OCI-LY7 (cell line): ENCODE measurements around the gene ABCD1. TPM values are rescaled to one million over a fixed set of nuclear protein-coding genes. Genes with fewer than 3 reads are reported as not detected.

Experiments used
- BruUV-seq: library from RNA; stranded (reverse); fragments of 400-500 nt; replicated peaks from 2 replicates; lab custom pipeline; 2021; lab: Mats Ljungman, UMichigan
- CTCF ChIA-PET: fragments of 300-600 bp; sonication (Branson Sonifier 250); formaldehyde crosslinking; loops from one replicate; lab custom pipeline; 2022; ENCODE audit warnings: antibody characterized with exemption; ENCODE audit not compliant: unreplicated experiment; lab: Charles Lee
- POLR2A ChIA-PET: fragments of 300-600 bp; sonication (Branson Sonifier 250); formaldehyde crosslinking; loops from one replicate; lab custom pipeline; 2022; ENCODE audit warnings: antibody characterized with exemption; lab: Charles Lee
- DNase-seq: peaks from one replicate; pipeline ENCODE4 v3.0.0-alpha.2; 2015; ENCODE audit warnings: low spot score
- H2AFZ ChIP-seq: fragments of 200-600 bp; sonication (generic), shearing (Covaris generic); 2 replicates; pipeline ENCODE4 v1.6.1; 2014; ENCODE audit warnings: mild to moderate bottlenecking, antibody characterized with exemption, low read length, moderate library complexity
- H3K27ac ChIP-seq: fragments of 200-600 bp; sonication (generic); 2 replicates; pipeline ENCODE4 v1.5.1; 2014; ENCODE audit warnings: mixed run types, low read depth, mild to moderate bottlenecking, moderate library complexity, low read length, inconsistent platforms; ENCODE audit not compliant: poor library complexity, severe bottlenecking
- H3K36me3 ChIP-seq: fragments of 200-600 bp; sonication (generic); 2 replicates; pipeline ENCODE4 v1.6.1; 2014; ENCODE audit warnings: mild to moderate bottlenecking, antibody characterized with exemption, low read length, moderate library complexity, mixed read lengths; ENCODE audit not compliant: insufficient read depth
- H3K4me1 ChIP-seq: fragments of 200-600 bp; sonication (generic); 2 replicates; pipeline ENCODE4 v1.5.1; 2014; ENCODE audit warnings: mild to moderate bottlenecking, low read length; ENCODE audit not compliant: insufficient read depth, poor library complexity, severe bottlenecking
- H3K4me2 ChIP-seq: fragments of 200-600 bp; sonication (generic); 2 replicates; pipeline ENCODE4 v1.6.1; 2014; ENCODE audit warnings: mild to moderate bottlenecking, low read length
- H3K4me3 ChIP-seq: fragments of 200-600 bp; sonication (generic); 2 replicates; pipeline ENCODE4 v1.5.1; 2014; ENCODE audit warnings: mild to moderate bottlenecking, low read depth, low read length; ENCODE audit not compliant: poor library complexity, severe bottlenecking
- H3K79me2 ChIP-seq: fragments of 200-600 bp; sonication (generic); 2 replicates; pipeline ENCODE4 v1.6.1; 2016; ENCODE audit warnings: low read depth, mild to moderate bottlenecking, low read length, moderate library complexity, mixed read lengths; ENCODE audit not compliant: insufficient read depth
- H3K9me2 ChIP-seq: fragments of 200-600 bp; sonication (generic); 2 replicates; pipeline ENCODE4 v1.6.1; 2016; ENCODE audit warnings: mild to moderate bottlenecking, low read length, mixed read lengths; ENCODE audit not compliant: insufficient read depth
- H3K9me3 ChIP-seq: fragments of 200-600 bp; sonication (generic); 2 replicates; pipeline ENCODE4 v1.6.1; 2014; ENCODE audit warnings: mild to moderate bottlenecking, mixed run types, low read length, mixed read lengths
- H4K20me1 ChIP-seq: fragments of 200-600 bp; sonication (generic); 2 replicates; pipeline ENCODE4 v1.6.1; 2014; ENCODE audit warnings: mild to moderate bottlenecking, antibody characterized with exemption, low read length, moderate library complexity, mixed read lengths; ENCODE audit not compliant: insufficient read depth
- EZH2phosphoT487 ChIP-seq: fragments of 200-600 bp; sonication (generic); IDR thresholded peaks from 2 replicates; pipeline ENCODE4 v1.6.1; 2018; ENCODE audit warnings: low read depth, borderline replicate concordance, mild to moderate bottlenecking, mixed run types, antibody characterized with exemption, low read length, moderate library complexity, mixed read lengths
- intact Hi-C: fragments of 100-400 bp; cut with micrococcal nuclease; formaldehyde crosslinking; loops from one replicate; pipeline ENCODE4 v1.10.0; 2022; ENCODE audit not compliant: unreplicated experiment
- total RNA-seq, 2 experiments: library from RNA; depleted of rRNA in 1 of 2; stranded (reverse); fragments of >200 nt in 1 of 2; shearing (Covaris generic) in 1 of 2; gene quantifications; 2 replicates each; pipeline ENCODE4 v1.2.3, GENCODE V29; 2014 to 2022
- TF ChIP-seq, protein P1 (sequence below): fragments of 200-600 bp; sonication (generic); conservative IDR thresholded peaks from 2 replicates; pipeline ENCODE4 v1.5.1; 2014; ENCODE audit warnings: mild to moderate bottlenecking, antibody characterized with exemption, low read length, moderate library complexity, mixed read lengths

ABCD1 gene
- total RNA-seq, 2 experiments from 2014 or later: 6.9 to 8.8 TPM

DNA sequence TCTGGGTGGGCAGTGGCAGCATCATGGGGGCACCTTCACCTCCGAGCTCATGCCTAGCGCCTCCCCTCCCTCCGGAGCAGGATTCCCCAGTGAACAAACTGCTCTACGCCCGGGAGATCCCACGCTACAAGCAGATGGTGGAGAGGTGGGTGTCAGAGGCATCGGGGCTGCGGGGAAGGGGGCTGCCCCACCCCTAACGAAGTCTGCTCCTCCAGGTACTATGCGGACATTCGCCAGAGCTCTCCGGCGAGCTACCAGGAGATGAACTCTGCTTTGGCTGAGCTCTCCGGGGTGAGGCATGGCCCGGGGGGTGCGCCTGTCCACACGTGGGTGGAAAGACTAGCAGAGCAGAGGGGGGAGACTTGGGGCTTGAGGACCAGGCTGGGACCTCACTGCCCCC lies 53.5 kb downstream of the ABCD1 start:
- POLR2A ChIA-PET: no interaction called here
- intact Hi-C loops: no loop called here

DNA sequence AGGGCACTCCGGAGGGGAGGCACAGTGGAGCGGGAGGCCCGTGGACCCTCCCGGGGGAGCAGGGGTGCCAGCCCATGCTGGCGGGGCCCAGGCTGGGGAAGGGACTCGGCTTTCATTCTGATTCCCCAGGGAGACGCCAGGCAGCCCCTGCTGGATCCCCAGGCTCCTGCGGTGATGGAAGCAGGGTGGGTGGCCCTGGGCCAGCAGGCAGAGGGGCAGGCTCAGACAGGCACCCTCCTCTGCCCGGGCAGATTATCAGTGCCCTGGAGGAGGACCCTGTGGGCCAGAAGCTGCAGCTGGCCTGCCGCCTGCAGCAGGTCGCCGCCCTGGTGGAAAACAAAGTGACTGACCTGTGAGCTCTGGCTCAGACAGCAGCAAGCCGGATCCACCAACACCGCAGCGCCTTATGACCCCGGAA lies 54.0 kb downstream of the ABCD1 start:
- ChIA-PET POLR2A (no interaction called here), CTCF (no interaction called here)
- H3K4me2 ChIP-seq: no peak overlapping the region

More for the DNA sequence above, 53.5 kb downstream of the ABCD1 start:
- H3K4me2 ChIP-seq: no peak overlapping the region
- no peak for DNase-seq
- no peaks in the 10 kb centered on the region for H3K9me2 ChIP-seq
- TF ChIP-seq, protein P1, sequence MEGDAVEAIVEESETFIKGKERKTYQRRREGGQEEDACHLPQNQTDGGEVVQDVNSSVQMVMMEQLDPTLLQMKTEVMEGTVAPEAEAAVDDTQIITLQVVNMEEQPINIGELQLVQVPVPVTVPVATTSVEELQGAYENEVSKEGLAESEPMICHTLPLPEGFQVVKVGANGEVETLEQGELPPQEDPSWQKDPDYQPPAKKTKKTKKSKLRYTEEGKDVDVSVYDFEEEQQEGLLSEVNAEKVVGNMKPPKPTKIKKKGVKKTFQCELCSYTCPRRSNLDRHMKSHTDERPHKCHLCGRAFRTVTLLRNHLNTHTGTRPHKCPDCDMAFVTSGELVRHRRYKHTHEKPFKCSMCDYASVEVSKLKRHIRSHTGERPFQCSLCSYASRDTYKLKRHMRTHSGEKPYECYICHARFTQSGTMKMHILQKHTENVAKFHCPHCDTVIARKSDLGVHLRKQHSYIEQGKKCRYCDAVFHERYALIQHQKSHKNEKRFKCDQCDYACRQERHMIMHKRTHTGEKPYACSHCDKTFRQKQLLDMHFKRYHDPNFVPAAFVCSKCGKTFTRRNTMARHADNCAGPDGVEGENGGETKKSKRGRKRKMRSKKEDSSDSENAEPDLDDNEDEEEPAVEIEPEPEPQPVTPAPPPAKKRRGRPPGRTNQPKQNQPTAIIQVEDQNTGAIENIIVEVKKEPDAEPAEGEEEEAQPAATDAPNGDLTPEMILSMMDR: no peak
- no peak for TF ChIP-seq EZH2phosphoT487
- H3K79me2 ChIP-seq: no peaks in the 10 kb centered on the region
- H3K4me1 ChIP-seq: peaks cover 3% of the 10 kb centered on the region
- H3K27ac ChIP-seq: no peak overlapping the region
- no peak overlapping the region for H2AFZ ChIP-seq
- H3K36me3 ChIP-seq: no peaks in the 10 kb centered on the region
- no TSS peak for BruUV-seq
- no peaks in the 10 kb centered on the region for H3K9me3 ChIP-seq
- CTCF ChIA-PET: no interaction called here
- H3K4me3 ChIP-seq: no peak overlapping the region
- no peaks in the 10 kb centered on the region for H4K20me1 ChIP-seq

More for the DNA sequence above, 54.0 kb downstream of the ABCD1 start:
- Histone ChIP-seq H3K4me3 (no peak overlapping the region), H4K20me1 (no peaks in the 10 kb centered on the region), H3K4me1 (peaks cover 3% of the 10 kb centered on the region), H2AFZ (no peak overlapping the region), H3K79me2 (no peaks in the 10 kb centered on the region), H3K9me2 (no peaks in the 10 kb centered on the region), H3K36me3 (no peaks in the 10 kb centered on the region), H3K27ac (no peak overlapping the region), H3K9me3 (no peaks in the 10 kb centered on the region)
- BruUV-seq: no TSS peak
- intact Hi-C loops: no loop called here
- TF ChIP-seq, protein P1: peak; percentile 41; the same call in 1 of the 2 replicates
- TF ChIP-seq EZH2phosphoT487: no peak
- DNase-seq: no peak
